AG04450 (cell line): ENCODE measurements around the gene DGKH. TPM values are rescaled to one million over a fixed set of nuclear protein-coding genes. Genes with fewer than 3 reads are reported as not detected.

ENCODE experiments used
- CTCF ChIA-PET: fragments of 300-600, 350-600 bp; formaldehyde crosslinking; extraction: SDS; loops from one replicate; lab custom pipeline; 2022; ENCODE audit warnings: antibody characterized with exemption, inconsistent platforms; lab: Charles Lee
- POLR2A ChIA-PET: fragments of 350-600 bp; formaldehyde crosslinking; extraction: SDS; loops from one replicate; lab custom pipeline; 2021; ENCODE audit warnings: antibody characterized with exemption, inconsistent platforms; lab: Yijun Ruan, JAX
- DNase-seq: peaks from one replicate; pipeline ENCODE4 v3.0.0-alpha.2; 2011; ENCODE audit warnings: low read depth, low spot score
- H3K27ac ChIP-seq: one replicate; pipeline ENCODE4 v1.5.1; 2012; ENCODE audit warnings: low read depth, low read length, control low read depth
- H3K27me3 ChIP-seq: one replicate; pipeline ENCODE4 v1.6.0; 2012; ENCODE audit warnings: low read length; ENCODE audit not compliant: control insufficient read depth, insufficient read depth
- H3K4me3 ChIP-seq: 2 replicates; pipeline ENCODE4 v1.5.1; 2011; ENCODE audit warnings: mild to moderate bottlenecking, low read depth, low read length, control low read depth
- H3K9me3 ChIP-seq: 2 replicates; pipeline ENCODE4 v1.5.1; 2012; ENCODE audit warnings: low read length; ENCODE audit not compliant: control insufficient read depth, insufficient read depth
- polyA plus RNA-seq: library from polyadenylated mRNA; depleted of rRNA; stranded (reverse); fragments of >200 nt; gene quantifications from 2 replicates; pipeline ENCODE4 v1.2.3, GENCODE V29; 2011
- TF ChIP-seq, protein P1 (sequence below): IDR thresholded peaks from 2 replicates; pipeline ENCODE4 v1.5.1; 2011; ENCODE audit warnings: low read depth, low read length, control low read depth, inconsistent platforms

Gene DGKH
- polyA plus RNA-seq, 1 experiment: 4.3 TPM

DNA sequence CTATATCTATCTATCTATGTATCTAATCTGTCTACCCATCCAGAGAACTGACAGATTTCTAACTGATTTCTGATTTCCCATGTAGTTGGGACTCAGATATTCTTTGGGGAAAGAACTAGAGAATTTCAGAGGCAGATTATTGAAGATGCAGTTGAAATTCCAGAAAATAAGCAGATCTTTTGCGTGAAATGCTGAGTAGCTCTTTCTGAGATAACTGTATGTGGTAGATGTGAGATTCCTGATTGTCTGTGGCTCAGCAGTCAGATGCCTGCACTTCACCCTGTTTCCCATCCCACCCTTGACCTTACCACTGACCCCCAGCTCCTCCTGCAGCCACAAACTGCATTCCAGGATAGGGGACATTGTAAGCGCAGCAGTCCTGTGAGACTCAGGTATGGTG lies 61.5 kb downstream of the DGKH start:
- H3K4me3 ChIP-seq: no peak overlapping the region
- TF ChIP-seq, protein P1, sequence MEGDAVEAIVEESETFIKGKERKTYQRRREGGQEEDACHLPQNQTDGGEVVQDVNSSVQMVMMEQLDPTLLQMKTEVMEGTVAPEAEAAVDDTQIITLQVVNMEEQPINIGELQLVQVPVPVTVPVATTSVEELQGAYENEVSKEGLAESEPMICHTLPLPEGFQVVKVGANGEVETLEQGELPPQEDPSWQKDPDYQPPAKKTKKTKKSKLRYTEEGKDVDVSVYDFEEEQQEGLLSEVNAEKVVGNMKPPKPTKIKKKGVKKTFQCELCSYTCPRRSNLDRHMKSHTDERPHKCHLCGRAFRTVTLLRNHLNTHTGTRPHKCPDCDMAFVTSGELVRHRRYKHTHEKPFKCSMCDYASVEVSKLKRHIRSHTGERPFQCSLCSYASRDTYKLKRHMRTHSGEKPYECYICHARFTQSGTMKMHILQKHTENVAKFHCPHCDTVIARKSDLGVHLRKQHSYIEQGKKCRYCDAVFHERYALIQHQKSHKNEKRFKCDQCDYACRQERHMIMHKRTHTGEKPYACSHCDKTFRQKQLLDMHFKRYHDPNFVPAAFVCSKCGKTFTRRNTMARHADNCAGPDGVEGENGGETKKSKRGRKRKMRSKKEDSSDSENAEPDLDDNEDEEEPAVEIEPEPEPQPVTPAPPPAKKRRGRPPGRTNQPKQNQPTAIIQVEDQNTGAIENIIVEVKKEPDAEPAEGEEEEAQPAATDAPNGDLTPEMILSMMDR: no peak
- no peak for DNase-seq
- POLR2A ChIA-PET: interaction anchor here (0.6 kb wide), 1 partner anchor 62 kb away, joined by 6 read pairs; the partner anchor contains the start of gene DGKH
- no peaks in the 10 kb centered on the region for H3K27me3 ChIP-seq
- no peaks in the 10 kb centered on the region for H3K9me3 ChIP-seq
- CTCF ChIA-PET: interaction anchor here (0.6 to 7.5 kb wide), 3 partner anchors 36 to 442 kb away, joined by 3 to 101 read pairs (median 4); no protein-coding TSS in a partner anchor
- H3K27ac ChIP-seq: no peak overlapping the region

DNA sequence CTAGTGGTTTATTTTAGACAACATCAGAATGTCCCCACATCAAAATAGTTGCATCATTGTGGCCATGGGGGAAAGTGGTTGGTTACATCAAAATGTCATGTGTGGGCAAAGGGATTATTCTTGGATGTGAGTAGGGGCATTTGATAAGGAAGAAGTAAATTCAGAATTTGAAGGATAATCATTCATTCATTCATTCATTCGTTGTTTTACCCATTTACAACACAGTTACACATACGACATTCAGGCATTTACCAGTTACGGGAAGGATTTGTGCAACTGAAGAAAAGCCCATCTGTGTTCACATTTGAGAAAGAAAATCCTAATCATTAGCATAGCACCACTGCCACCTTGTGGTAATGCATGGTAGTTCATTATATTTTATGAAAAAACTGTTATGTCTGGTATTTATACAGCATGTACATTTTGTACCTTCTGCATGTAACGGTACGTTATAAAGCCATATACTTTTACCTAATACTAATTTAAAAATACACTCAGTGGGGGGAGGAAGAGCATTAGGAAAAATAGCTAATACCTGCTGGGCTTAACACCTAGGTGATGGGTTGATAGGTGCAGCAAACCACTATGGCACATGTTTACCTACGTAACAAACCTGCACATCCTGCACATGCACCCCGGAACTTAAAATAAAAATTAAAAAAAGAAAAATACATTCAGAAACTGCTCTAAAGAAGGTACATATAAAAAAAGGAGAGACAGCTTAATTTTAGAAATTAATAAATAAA lies 62.1 kb downstream of the DGKH start:
- POLR2A ChIA-PET: no interaction called here

DNA sequence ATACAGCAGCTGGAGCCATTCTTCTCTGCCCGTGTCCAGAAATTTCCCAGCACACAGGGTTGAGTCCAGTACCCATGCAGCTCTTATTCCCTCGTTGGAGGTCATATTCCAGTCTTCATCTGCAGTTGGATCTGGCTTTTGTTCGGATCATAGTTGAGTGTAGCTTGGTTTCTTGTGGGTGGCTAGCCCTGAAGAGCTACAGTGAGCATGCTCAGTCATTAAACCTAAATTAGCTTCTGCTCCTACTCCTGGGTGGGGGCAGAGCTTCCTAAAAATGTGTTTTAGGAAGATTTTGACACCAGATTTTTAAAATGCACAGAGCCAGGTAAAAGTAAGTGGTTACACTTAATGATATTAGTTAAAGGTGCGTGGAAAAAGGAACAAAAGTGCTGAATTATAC lies 64.4 kb downstream of the DGKH start:
- Histone ChIP-seq H3K27ac (no peak overlapping the region), H3K4me3 (no peak overlapping the region), H3K27me3 (no peaks in the 10 kb centered on the region), H3K9me3 (no peaks in the 10 kb centered on the region)
- no peak for DNase-seq
- POLR2A ChIA-PET: no interaction called here
- CTCF ChIA-PET: interaction anchor here (0.9 to 7.5 kb wide), 5 partner anchors 87 to 654 kb away, joined by 3 to 101 read pairs (median 3); no protein-coding TSS in a partner anchor
- TF ChIP-seq, protein P1: no peak

More for the DNA sequence above, 62.1 kb downstream of the DGKH start:
- CTCF ChIA-PET: interaction anchor here (0.6 to 7.5 kb wide), 8 partner anchors 14 to 1205 kb away, joined by 3 to 101 read pairs (median 4); no protein-coding TSS in a partner anchor
- Histone ChIP-seq H3K27me3 (no peaks in the 10 kb centered on the region), H3K9me3 (no peaks in the 10 kb centered on the region), H3K27ac (no peak overlapping the region), H3K4me3 (no peak overlapping the region)
- DNase-seq: peak; percentile 54
- TF ChIP-seq, protein P1: peak; percentile 70

DNA sequence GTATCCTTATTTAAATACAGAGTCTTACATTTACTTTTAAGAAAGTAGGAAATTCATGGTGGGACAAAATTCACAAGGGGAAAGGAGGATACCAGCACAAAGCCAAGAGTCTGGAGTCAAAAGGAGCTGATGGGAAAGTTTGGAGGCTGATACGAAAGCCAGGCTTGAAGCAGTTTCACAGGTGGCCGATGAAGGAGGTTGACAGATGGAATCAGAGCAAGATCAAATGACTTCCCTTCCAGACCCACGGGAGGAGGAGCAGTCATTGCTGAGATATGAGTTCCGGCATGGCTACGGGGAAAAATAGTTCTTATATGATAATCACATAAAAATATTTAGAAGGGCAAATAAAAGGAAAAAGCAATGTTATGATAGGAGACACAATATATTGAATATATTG lies 65.0 kb downstream of the DGKH start:
- DNase-seq: no peak
- Histone ChIP-seq H3K27ac (no peak overlapping the region), H3K4me3 (no peak overlapping the region), H3K9me3 (no peaks in the 10 kb centered on the region), H3K27me3 (no peaks in the 10 kb centered on the region)
- ChIA-PET POLR2A (no interaction called here), CTCF (interaction anchor here (1.1 to 7.5 kb wide), 3 partner anchors 446 to 655 kb away, joined by 3 to 101 read pairs (median 3); no protein-coding TSS in a partner anchor)
- TF ChIP-seq, protein P1: no peak

DNA sequence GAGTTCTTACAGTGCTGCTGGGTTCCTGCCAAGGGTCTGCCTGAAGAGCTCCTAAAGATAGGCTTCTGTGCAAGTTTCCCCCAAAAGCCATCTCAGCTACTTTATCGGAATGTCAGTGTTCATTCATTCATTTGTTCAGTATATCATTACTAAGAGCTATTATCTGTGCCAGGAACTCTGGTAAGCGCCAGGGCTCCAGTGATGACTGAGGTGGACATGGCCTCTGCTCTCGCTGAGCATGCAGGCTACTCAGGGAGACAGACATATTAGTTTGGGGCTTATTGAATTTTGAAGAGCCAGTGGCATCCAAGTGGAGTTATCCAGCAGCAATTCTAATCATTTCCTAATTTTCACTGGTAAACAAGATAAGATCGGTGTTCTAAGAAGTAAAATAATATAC lies 65.8 kb downstream of the DGKH start:
- no peaks in the 10 kb centered on the region for H3K27me3 ChIP-seq
- H3K4me3 ChIP-seq: no peak overlapping the region
- CTCF ChIA-PET: interaction anchor here (1.7 to 7.5 kb wide), 2 partner anchors 447 to 462 kb away, joined by 3 to 101 read pairs; no protein-coding TSS in a partner anchor
- H3K27ac ChIP-seq: no peak overlapping the region
- TF ChIP-seq, protein P1: no peak
- H3K9me3 ChIP-seq: no peaks in the 10 kb centered on the region
- POLR2A ChIA-PET: no interaction called here
- DNase-seq: no peak
